HL-60 (cell line): ENCODE measurements around the gene AIM2.

Experiments used
- GABPA ChIP-seq: IDR thresholded peaks from 2 replicates; pipeline ENCODE4 v1.6.1; 2012; ENCODE audit warnings: low read depth
- POLR2AphosphoS5 ChIP-seq: IDR thresholded peaks from 2 replicates; pipeline ENCODE4 v1.6.1; 2012; ENCODE audit warnings: low read depth
- TF ChIP-seq, protein P1 (sequence below): IDR thresholded peaks from one replicate; pipeline ENCODE4 v1.5.1; 2011; ENCODE audit warnings: low read length, control low read depth, inconsistent platforms; ENCODE audit not compliant: insufficient read depth
- TF ChIP-seq, protein P2 (sequence below): IDR thresholded peaks from 2 replicates; pipeline ENCODE4 v1.6.1; 2012; ENCODE audit warnings: low read depth; ENCODE audit not compliant: insufficient replicate concordance

DNA sequence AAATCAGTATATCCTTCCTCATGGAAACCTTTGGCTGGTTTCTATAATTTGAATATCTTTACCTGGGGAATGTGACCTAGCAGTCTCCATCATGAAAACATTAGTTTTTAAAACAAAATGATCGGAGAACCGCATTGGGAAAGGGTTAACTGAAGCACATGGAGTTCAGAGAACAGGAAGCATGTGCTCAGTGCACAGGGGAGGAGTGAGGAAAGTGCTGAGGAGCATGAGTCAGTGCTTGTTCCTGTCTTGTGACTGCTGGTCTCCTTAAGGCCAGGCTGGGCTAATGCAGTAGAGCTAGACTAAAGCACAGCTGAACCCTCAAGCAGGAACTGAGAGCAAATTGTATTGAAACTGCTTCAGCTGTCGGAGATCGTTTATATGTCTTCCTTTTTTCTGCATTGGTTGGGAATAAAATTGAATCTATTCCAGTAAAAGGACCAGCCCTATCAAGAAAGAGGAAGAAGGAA lies 61.1 kb downstream of the AIM2 start:
- TF ChIP-seq, protein P1, sequence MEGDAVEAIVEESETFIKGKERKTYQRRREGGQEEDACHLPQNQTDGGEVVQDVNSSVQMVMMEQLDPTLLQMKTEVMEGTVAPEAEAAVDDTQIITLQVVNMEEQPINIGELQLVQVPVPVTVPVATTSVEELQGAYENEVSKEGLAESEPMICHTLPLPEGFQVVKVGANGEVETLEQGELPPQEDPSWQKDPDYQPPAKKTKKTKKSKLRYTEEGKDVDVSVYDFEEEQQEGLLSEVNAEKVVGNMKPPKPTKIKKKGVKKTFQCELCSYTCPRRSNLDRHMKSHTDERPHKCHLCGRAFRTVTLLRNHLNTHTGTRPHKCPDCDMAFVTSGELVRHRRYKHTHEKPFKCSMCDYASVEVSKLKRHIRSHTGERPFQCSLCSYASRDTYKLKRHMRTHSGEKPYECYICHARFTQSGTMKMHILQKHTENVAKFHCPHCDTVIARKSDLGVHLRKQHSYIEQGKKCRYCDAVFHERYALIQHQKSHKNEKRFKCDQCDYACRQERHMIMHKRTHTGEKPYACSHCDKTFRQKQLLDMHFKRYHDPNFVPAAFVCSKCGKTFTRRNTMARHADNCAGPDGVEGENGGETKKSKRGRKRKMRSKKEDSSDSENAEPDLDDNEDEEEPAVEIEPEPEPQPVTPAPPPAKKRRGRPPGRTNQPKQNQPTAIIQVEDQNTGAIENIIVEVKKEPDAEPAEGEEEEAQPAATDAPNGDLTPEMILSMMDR, result no peak
- TF ChIP-seq POLR2AphosphoS5, result peak; percentile 88
- TF ChIP-seq, protein P2, sequence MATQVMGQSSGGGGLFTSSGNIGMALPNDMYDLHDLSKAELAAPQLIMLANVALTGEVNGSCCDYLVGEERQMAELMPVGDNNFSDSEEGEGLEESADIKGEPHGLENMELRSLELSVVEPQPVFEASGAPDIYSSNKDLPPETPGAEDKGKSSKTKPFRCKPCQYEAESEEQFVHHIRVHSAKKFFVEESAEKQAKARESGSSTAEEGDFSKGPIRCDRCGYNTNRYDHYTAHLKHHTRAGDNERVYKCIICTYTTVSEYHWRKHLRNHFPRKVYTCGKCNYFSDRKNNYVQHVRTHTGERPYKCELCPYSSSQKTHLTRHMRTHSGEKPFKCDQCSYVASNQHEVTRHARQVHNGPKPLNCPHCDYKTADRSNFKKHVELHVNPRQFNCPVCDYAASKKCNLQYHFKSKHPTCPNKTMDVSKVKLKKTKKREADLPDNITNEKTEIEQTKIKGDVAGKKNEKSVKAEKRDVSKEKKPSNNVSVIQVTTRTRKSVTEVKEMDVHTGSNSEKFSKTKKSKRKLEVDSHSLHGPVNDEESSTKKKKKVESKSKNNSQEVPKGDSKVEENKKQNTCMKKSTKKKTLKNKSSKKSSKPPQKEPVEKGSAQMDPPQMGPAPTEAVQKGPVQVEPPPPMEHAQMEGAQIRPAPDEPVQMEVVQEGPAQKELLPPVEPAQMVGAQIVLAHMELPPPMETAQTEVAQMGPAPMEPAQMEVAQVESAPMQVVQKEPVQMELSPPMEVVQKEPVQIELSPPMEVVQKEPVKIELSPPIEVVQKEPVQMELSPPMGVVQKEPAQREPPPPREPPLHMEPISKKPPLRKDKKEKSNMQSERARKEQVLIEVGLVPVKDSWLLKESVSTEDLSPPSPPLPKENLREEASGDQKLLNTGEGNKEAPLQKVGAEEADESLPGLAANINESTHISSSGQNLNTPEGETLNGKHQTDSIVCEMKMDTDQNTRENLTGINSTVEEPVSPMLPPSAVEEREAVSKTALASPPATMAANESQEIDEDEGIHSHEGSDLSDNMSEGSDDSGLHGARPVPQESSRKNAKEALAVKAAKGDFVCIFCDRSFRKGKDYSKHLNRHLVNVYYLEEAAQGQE, result no peak
- TF ChIP-seq GABPA, result peak; percentile 59; the same call in 1 of the 2 replicates
